HG03097 (cell line): Measurements from ENCODE around the gene STARD10.
A peak's percentile ranks its signal among the peaks of the same experiment; 100 is the strongest.

Experiments
- ATAC-seq: cut with Tn5 transposase; IDR thresholded peaks from one replicate; pipeline ENCODE4 v1.9.1; 2021; ENCODE audit not compliant: unreplicated experiment, low FRiP score

The STARD10 gene

DNA sequence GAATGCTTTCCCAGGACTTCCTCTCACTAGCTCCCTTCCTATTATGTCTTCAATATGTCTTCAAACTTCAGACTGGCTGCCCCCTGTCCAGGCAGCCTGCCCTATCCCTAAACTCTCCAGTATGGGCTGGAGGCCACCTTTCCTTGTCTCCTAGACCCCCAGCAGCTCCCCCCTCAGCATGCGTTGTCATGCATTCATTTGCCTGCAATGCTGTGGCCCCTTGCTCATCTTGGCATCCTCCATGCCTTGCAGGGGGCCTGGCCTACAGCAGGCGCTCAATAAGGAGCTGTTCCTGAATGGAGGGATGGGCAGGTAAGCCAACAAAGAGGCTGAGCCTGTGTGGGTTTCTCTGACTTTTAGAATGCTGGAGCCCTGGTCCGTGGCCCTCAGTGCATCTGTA lies 25.3 kb downstream of the STARD10 start:
- ATAC-seq, result no peak

- ATAC-seq, result no peak
Observed at GRCh38 chr11:72767203-72768062, 26.4 kb downstream of the STARD10 start.

GRCh38 chr11:72766152-72766902 lies 27.5 kb downstream of the STARD10 start:
- no peak for ATAC-seq

- no peak for ATAC-seq
Observed at GRCh38 chr11:72764503-72764902, 29.3 kb downstream of the STARD10 start.

- ATAC-seq, result no peak
Observed at GRCh38 chr11:72763823-72764222, 30.0 kb downstream of the STARD10 start.

DNA sequence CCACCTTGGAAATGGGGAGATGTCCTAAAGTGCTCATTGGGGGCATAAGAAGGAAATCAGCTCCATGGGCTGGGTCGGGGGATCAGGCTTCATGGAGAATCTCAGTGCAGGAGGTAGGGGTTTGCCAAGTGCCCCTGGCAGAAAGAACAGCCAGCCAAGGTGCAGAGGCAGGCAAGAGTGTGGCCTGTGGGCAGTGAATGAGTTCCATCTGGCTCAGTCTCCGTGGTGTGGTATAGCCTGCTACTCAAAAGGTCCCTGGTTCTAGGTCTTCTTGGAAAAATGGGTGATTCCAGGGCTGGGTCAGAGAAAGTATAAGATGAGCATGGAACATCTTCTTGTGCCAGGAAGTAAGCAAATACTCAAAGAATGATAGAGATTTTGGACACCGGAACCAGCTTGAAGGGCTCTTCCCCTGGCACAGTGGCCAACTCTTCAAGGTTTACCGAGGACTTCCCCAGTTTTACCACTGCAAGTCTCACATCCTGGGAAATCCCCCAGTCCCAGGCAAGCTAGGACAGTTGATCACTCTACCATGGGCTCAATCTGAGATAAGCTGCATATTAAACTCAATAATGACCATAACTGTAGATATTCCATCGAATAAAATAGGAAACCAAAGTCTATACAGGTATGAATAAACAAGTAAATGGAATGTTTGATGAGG lies 31.1 kb downstream of the STARD10 start:
- ATAC-seq, result peak; percentile 40

DNA sequence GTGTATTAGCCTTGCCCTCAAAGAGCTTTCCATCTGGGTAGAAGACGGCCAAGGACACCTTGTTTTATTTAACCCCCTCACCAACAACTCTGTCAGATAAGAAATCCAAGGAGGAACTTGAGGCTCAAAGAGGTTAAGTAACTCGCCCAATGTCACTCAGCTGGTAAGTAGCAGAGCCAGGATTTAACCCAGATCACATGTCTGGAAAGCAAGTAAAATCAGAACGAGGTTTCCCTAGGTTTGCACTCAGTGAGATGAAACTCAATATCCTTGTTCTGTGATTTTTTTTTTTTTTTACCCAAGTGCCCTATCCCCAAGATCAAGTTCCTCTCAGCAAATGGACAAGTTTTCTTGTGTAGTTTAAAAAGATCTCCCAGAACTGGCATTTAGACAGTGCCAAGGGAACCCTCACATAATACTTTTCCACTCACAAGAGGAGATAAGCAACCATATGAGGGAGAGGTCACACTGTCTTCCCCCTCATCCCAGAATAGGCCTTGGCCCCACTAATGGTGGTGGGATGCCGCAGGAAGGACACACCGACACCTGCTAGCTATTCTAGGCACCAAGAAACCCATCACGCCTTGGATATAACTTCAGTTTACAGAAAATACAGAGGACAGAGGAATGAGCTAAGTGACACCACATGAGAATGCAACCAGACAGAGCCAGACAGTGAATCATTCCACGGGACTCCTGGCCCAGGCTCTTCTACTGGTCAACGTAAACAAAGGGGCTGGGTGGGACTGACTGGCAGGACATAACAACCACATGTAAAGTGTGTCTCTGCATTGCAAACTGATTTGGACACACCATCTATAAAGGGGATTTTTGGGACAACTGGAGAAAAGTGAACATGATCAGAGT lies 33.1 kb downstream of the STARD10 start:
- ATAC-seq, result no peak

- no peak for ATAC-seq
Observed at GRCh38 chr11:72759468-72759985, 34.3 kb downstream of the STARD10 start.

DNA sequence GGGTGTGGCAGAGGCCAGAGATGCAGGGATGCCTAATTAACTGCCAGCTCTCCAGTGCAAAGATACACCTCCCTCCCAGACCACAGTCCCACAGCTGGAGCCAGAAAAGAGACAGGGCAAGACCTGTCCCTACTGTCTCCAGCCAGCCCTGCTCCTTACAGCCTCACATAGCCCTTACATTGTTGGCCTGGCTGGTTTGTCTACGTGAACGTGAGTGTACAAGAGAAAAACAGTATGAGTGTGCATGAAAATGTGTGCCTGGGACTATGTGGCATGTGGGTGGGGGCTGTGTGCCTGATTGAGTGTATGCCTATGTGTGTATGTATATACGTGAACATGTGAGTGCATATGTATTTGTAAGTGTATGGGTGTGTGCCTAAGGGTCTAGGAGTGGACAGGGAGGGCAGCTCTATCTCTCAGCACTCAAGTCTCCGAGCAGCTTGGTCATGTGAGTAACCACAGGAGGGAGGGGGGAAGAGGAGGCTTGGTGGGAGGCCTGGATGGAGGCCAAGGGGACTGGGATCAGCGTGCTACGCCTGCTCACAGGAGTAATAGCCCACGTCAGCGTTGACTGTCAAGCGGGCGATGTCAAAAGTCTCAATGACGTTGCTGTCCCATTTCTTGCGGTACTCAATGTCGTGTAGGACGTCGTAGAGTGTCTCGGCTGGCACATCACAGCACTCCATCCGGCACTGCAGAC lies 35.0 kb downstream of the STARD10 start:
- ATAC-seq, result no peak

- no peak for ATAC-seq
Observed at GRCh38 chr11:72758304-72758689, 35.5 kb downstream of the STARD10 start.

DNA sequence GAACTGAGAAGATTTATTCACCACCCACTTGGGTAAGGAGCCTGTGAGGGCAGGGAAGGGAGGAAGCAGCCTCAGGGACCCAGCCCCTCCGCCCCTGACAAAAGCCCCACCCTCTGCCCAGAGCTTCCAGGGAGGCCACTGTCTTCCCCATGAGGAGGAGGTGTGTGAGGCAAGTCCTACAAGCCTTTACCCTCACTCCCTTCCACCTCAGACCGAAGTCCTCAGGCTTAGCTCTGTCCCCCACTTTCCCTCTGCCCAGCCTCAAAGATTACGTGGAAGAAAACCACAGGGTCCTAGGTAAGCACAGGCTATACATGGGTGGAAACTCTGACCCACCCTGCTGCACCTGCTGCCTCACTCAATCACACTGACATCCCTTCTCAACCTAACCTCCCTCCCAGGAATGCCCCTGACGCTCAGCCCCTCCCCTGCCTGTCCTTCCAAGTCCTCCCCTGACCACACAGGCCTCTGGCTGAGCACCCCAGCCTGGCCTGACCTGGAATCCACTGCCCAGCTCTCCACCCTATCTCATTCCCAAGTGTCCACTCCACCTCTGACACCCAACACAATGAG lies 38.0 kb downstream of the STARD10 start:
- ATAC-seq, result no peak

GRCh38 chr11:72754544-72755155 lies 39.2 kb downstream of the STARD10 start:
- no peak for ATAC-seq

DNA sequence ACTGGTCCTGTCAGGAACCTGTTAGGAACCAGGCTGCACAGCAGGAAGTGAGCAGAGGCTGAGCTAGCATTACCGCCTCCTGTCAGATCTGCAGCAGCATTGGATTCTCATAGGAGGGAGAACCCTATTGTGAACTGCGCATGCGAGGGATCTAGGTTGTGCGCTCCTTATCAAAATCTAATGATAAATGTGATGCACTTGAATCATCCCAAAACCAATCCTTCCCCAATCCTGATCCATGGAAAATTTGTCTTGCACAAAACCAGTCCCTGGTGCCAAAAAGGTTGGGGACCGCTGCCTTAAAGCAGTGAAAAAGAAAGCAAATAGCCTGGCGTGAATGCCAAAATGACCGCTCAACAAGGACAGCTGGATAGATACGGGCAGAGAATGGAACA lies 39.7 kb downstream of the STARD10 start:
- no peak for ATAC-seq

DNA sequence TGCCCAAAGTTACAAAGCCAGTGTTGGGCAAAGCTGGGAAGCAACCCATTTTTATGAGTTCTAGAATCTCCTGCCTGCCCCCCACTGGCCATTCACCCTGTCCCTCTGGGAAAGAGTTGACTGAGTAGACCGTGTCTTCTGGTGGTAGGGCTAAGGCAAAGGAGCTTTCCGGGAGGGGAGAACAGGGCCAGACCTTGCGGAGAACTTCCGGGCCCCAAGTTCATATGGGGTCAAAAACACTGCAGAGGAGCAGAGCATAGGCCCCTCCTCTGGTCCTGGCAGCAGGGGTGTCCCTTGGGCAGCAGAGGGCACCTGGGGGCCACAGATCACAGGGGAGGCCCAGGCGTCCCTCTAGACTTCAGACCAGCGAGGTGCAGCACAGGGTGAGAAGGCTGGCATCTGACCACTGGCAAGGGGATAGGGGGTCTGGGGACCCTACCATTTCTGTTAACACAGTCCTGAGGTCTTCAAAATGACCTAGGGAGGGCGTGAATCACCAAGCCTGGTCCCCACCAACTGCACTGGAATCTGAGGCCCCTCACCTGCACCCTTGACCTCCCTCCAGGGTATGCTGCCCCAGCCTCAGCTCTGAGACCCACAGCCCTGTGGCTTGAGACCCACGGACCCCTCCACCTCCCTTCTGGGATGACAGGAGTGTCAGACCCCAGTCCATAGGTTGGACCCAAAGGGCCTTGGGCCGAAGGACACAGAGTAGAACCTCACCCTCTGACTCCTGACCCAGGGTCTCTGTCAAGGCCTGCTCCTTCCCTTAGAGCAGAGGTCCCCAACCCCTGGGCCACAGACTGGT lies 40.3 kb downstream of the STARD10 start:
- ATAC-seq, result no peak

DNA sequence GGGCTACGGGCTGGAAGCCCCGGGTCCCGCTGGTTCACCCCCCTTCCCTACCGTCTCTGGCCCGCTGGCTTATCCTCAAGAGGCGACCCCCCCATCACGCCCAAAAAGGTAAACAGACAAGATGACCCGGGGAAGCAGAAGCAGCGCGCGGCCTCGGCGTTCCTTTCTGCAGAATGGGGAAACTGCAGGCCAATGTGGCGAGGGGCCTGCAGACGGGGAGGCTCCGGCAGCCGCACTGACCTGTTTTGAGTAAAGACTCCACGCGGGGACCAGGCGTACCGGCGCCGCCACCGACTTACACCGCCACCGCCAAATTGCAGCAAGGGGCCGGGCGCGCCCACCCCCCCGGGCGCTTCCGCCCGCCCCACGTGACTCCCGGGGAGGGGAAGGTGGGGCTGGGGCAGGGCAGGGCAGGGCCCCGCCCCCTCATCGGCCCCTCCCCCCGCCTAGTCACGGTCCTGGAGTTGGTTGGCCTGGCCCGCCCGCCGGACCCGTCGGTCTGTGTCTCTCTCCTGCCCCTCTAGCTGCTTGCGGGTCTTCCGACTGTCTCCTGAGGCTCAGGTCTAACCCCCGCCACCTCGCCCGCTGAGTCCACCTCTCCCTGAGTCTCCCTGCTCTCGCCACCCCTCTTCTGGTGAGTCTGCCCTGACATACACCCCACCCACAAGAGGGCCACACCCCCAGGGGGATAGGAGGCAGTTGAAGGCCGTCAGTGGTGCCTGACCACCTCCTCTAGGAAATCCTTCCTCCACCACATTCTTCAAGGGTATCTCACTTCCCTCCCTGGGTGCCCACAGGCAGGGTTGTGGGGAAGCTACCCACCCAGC lies 41.5 kb downstream of the STARD10 start, which contains the start of gene ARAP1:
TSS of gene ARAP1 (minus strand) at position 321 of the 827 bp plus-strand sequence. CDS start 25,280 bp downstream, outside the sequence.
- peak; percentile 51 for ATAC-seq

GRCh38 chr11:72751116-72752087 lies 42.4 kb downstream of the STARD10 start:
- no peak for ATAC-seq
